Measurements from ENCODE around the gene ZMYND15. TPM values are rescaled to one million over a fixed set of nuclear protein-coding genes. Genes with fewer than 3 reads are reported as not detected.

ZMYND15 gene
- total RNA-seq, 3 donors from 2014 or later (not counting 1 experiment from before 2014, with no cell fraction given) = 0.52 to 3.5 (median 0.93) TPM

DNA sequence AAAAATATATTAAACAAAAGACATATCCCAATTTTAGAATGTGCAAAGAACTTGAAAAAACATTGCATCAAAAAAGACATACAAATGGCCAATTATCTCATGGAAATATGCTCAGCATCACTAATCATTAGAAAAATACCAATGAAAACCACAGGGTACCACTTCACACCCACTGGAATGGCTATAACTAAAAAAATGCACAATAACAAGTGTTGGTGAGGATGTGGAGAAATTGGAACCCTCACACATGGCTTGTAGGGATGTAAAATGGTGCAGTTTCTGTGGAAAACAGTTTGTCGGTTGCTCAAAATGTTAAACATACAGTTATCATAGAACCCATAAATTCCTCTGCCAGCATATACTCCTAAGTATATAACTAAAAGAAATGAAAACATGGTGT lies 55.5 kb downstream of the ZMYND15 start:
- Histone ChIP-seq H3K4me1 (ENCODE audit: control insufficient read depth, insufficient read depth, low read length) (peaks cover 25% of the 10 kb centered on the region), H3K27ac (ENCODE audit: low read length) (no peak overlapping the region), H3K4me3 (ENCODE audit: low read length) (no peak overlapping the region), H3K36me3 (ENCODE audit: control insufficient read depth, insufficient read depth, low read length) (peaks cover 18% of the 10 kb centered on the region), H3K27me3 (ENCODE audit: control insufficient read depth, insufficient read depth, low read length) (no peaks in the 10 kb centered on the region), H3K9me3 (ENCODE audit: control insufficient read depth, insufficient read depth, low read length) (no peaks in the 10 kb centered on the region)
- intact Hi-C loops (cut with micrococcal nuclease) = loop anchor here (5.0 kb wide), 2 partner anchors 42 to 107 kb away; partner anchors contain the start of gene CHRNE
- Mint-ChIP-seq H3K27me3 (ENCODE audit: low read depth in 2 of 2) (peaks cover 0 to 3% of the 10 kb centered on the region in 2 donors), H3K27ac (peak overlapping the region in 1 of 2 donors; percentile 94), H3K4me1 (peaks cover 22 to 25% of the 10 kb centered on the region in 2 donors), H3K9me3 (no peaks in the 10 kb centered on the region), H3K36me3 (no peaks in the 10 kb centered on the region), H3K4me3 (peak overlapping the region; percentile 100)
- no CpG with 5 or more reads among the region's 1 CpG for WGBS (ENCODE audit: insufficient coverage)
- TF ChIP-seq, protein P1, sequence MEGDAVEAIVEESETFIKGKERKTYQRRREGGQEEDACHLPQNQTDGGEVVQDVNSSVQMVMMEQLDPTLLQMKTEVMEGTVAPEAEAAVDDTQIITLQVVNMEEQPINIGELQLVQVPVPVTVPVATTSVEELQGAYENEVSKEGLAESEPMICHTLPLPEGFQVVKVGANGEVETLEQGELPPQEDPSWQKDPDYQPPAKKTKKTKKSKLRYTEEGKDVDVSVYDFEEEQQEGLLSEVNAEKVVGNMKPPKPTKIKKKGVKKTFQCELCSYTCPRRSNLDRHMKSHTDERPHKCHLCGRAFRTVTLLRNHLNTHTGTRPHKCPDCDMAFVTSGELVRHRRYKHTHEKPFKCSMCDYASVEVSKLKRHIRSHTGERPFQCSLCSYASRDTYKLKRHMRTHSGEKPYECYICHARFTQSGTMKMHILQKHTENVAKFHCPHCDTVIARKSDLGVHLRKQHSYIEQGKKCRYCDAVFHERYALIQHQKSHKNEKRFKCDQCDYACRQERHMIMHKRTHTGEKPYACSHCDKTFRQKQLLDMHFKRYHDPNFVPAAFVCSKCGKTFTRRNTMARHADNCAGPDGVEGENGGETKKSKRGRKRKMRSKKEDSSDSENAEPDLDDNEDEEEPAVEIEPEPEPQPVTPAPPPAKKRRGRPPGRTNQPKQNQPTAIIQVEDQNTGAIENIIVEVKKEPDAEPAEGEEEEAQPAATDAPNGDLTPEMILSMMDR (IDR thresholded peaks at IDR 0.05) = no peak
- DNase-seq (no peak), ATAC-seq (no peak)

Other genes starting within 250 kb of the ZMYND15 start
- gene SPNS2, start 241.0 kb upstream of the ZMYND15 start, total RNA-seq = under 1 TPM; 0.28 to 0.93 (median 0.43) TPM
- 10 to 100 TPM; 50.5 to 58.1 (median 52.7) TPM for gene MYBBP1A, start 184.4 kb upstream of the ZMYND15 start, total RNA-seq
- not detected for gene GGT6, start 179.3 kb upstream of the ZMYND15 start, total RNA-seq
- gene SMTNL2, start 155.3 kb upstream of the ZMYND15 start, total RNA-seq = not detected
- not detected for gene ALOX15, start 98.2 kb upstream of the ZMYND15 start, total RNA-seq
- gene PELP1, start 35.7 kb upstream of the ZMYND15 start, total RNA-seq = 10 to 100 TPM; 32.3 to 45.8 (median 43.5) TPM
- gene ARRB2, start 29.2 kb upstream of the ZMYND15 start, total RNA-seq = 100 to 1,000 TPM; 314 to 374 (median 335) TPM
- gene MED11, start 8.4 kb upstream of the ZMYND15 start, total RNA-seq = 10 to 100 TPM in 2 of 3 donors, 1 to 10 TPM in 1; 9.1 to 15.0 (median 10.5) TPM
- 10 to 100 TPM in 2 of 3 donors, 1 to 10 TPM in 1; 4.0 to 31.8 (median 16.0) TPM for gene CXCL16, start 95 bp downstream of the ZMYND15 start, total RNA-seq
- gene TM4SF5, start 32.1 kb downstream of the ZMYND15 start, total RNA-seq = not detected
- gene VMO1, start 46.5 kb downstream of the ZMYND15 start, total RNA-seq = 1 to 10 TPM; 1.2 to 4.8 (median 1.3) TPM
- gene GLTPD2, start 49.1 kb downstream of the ZMYND15 start, total RNA-seq = not detected
- 10 to 100 TPM; 69.4 to 79.3 (median 70.0) TPM for gene PSMB6, start 56.3 kb downstream of the ZMYND15 start, total RNA-seq
- gene PLD2, start 67.3 kb downstream of the ZMYND15 start, total RNA-seq = 10 to 100 TPM; 20.8 to 22.7 (median 21.3) TPM
- gene MINK1, start 93.5 kb downstream of the ZMYND15 start, total RNA-seq = 100 to 1,000 TPM; 103 to 122 (median 110) TPM
- gene C17orf107, start 159.7 kb downstream of the ZMYND15 start, total RNA-seq = 10 to 100 TPM; 24.4 to 30.2 (median 27.5) TPM
- 10 to 100 TPM; 11.8 to 17.9 (median 11.8) TPM for gene CHRNE, start 163.3 kb downstream of the ZMYND15 start, total RNA-seq
- gene GP1BA, start 192.4 kb downstream of the ZMYND15 start, total RNA-seq = 1 to 10 TPM in 2 of 3 donors, under 1 TPM in 1; 0.25 to 4.3 (median 2.2) TPM
- gene SLC25A11, start 200.2 kb downstream of the ZMYND15 start, total RNA-seq = 10 to 100 TPM; 34.7 to 47.5 (median 42.5) TPM
- gene RNF167, start 200.4 kb downstream of the ZMYND15 start, total RNA-seq = 100 to 1,000 TPM; 149 to 189 (median 177) TPM
- 1,000 to 10,000 TPM; 1,278 to 1,379 (median 1,308) TPM for gene PFN1, start 208.7 kb downstream of the ZMYND15 start, total RNA-seq
- 10 to 100 TPM; 26.1 to 28.4 (median 26.6) TPM for gene ENO3, start 211.3 kb downstream of the ZMYND15 start, total RNA-seq
- gene SPAG7, start 228.0 kb downstream of the ZMYND15 start, total RNA-seq = 10 to 100 TPM; 45.7 to 60.2 (median 59.6) TPM
- gene CAMTA2, start 247.8 kb downstream of the ZMYND15 start, total RNA-seq = 10 to 100 TPM; 56.2 to 69.5 (median 69.4) TPM

Data from natural killer cell (primary cell).